GM23338 (cell line): ENCODE results near the gene BEND6. TPM values are rescaled to one million over a fixed set of nuclear protein-coding genes. Genes with fewer than 3 reads are reported as not detected.

Experiments
- ATAC-seq: fragments of 200-7000 bp; cut with Tn5 transposase; 3 replicates; pipeline ENCODE4 v1.9.1; 2020
- DNase-seq: peaks from one replicate; pipeline ENCODE4 v3.0.0-alpha.2; 2015; ENCODE audit warnings: low spot score
- H2AFZ ChIP-seq: fragments of 200-600 bp; sonication (generic); 2 replicates; pipeline ENCODE4 v1.8.0; 2016; ENCODE audit warnings: antibody characterized with exemption, mild to moderate bottlenecking, moderate library complexity
- H3F3A ChIP-seq: fragments of 200-600 bp; sonication (generic); replicated peaks from 2 replicates; pipeline ENCODE4 v1.8.0; 2017; ENCODE audit warnings: antibody characterized with exemption, mixed run types, low read depth
- H3K27ac ChIP-seq: fragments of 200-600 bp; sonication (generic); 2 replicates; pipeline ENCODE4 v1.6.1; 2016; ENCODE audit warnings: low read depth
- H3K27me3 ChIP-seq: fragments of 200-600 bp; sonication (generic); 2 replicates; pipeline ENCODE4 v1.8.0; 2016; ENCODE audit warnings: mild to moderate bottlenecking, mixed run types, moderate library complexity; ENCODE audit not compliant: insufficient read depth
- H3K36me3 ChIP-seq: fragments of 200-600 bp; sonication (generic); 2 replicates; pipeline ENCODE4 v1.8.0; 2016; ENCODE audit warnings: mild to moderate bottlenecking; ENCODE audit not compliant: insufficient read depth
- H3K4me1 ChIP-seq: fragments of 200-600 bp; sonication (generic); 2 replicates; pipeline ENCODE4 v1.8.0; 2016; ENCODE audit warnings: mild to moderate bottlenecking, moderate library complexity; ENCODE audit not compliant: insufficient read depth
- H3K4me2 ChIP-seq: fragments of 200-600 bp; sonication (generic); 2 replicates; pipeline ENCODE4 v1.7.1; 2017; ENCODE audit warnings: mixed run types
- H3K4me3 ChIP-seq: fragments of 200-600 bp; sonication (generic); 2 replicates; pipeline ENCODE4 v1.6.1; 2016; ENCODE audit warnings: mixed run types
- H3K79me2 ChIP-seq: fragments of 200-600 bp; sonication (generic); replicated peaks from 2 replicates; pipeline ENCODE4 v1.8.0; 2017; ENCODE audit warnings: mild to moderate bottlenecking; ENCODE audit not compliant: insufficient read depth
- H3K9me2 ChIP-seq: fragments of 200-600 bp; sonication (generic); 2 replicates; pipeline ENCODE4 v1.8.0; 2017; ENCODE audit not compliant: insufficient read depth
- H4K20me1 ChIP-seq: fragments of 200-600 bp; sonication (generic); replicated peaks from 2 replicates; pipeline ENCODE4 v1.8.0; 2017; ENCODE audit warnings: mild to moderate bottlenecking; ENCODE audit not compliant: insufficient read depth
- H3K27ac Mint-ChIP-seq: 2 replicates; pipeline ENCODE4 v1.8.0; 2020; ENCODE audit warnings: inconsistent platforms, mild to moderate bottlenecking, moderate library complexity, mixed read lengths
- H3K27me3 Mint-ChIP-seq: 3 replicates; pipeline ENCODE4 v1.8.0; 2022; ENCODE audit warnings: low read depth, mild to moderate bottlenecking, moderate library complexity, mixed read lengths, inconsistent platforms; ENCODE audit not compliant: insufficient read depth, poor library complexity
- H3K36me3 Mint-ChIP-seq: 3 replicates; pipeline ENCODE4 v1.8.0; 2021; ENCODE audit warnings: low read depth, mild to moderate bottlenecking, inconsistent platforms, moderate library complexity, mixed read lengths
- H3K4me1 Mint-ChIP-seq: 3 replicates; pipeline ENCODE4 v1.8.0; 2020; ENCODE audit warnings: mild to moderate bottlenecking, inconsistent platforms, mixed read lengths
- H3K4me3 Mint-ChIP-seq: 3 replicates; pipeline ENCODE4 v1.8.0; 2021; ENCODE audit warnings: moderate library complexity, mild to moderate bottlenecking, inconsistent platforms, mixed read lengths
- H3K9me3 Mint-ChIP-seq: 3 replicates; pipeline ENCODE4 v1.8.0; 2020; ENCODE audit warnings: moderate library complexity, mild to moderate bottlenecking, inconsistent platforms, mixed read lengths
- CREB1 ChIP-seq: fragments of 250-450 bp; sonication (Bioruptor Pico); IDR thresholded peaks from 2 replicates; pipeline ENCODE4 v1.5.0; 2020; ENCODE audit warnings: low read depth, mild to moderate bottlenecking, moderate library complexity
- JUNB ChIP-seq: IDR thresholded peaks from one replicate; pipeline ENCODE4 v1.6.1; 2016; ENCODE audit warnings: antibody characterized with exemption; ENCODE audit not compliant: unreplicated experiment
- ZNF331 ChIP-seq: fragments of 250-450 bp; sonication (Bioruptor Pico); IDR thresholded peaks from 2 replicates; pipeline ENCODE4 v1.5.0; 2020; ENCODE audit warnings: low read depth, mild to moderate bottlenecking, moderate library complexity
- ZNF462 ChIP-seq: fragments of 250-450 bp; sonication (Bioruptor Pico); IDR thresholded peaks from 2 replicates; pipeline ENCODE4 v1.5.0; 2020; ENCODE audit warnings: mild to moderate bottlenecking, moderate library complexity
- polyA plus RNA-seq: library from polyadenylated mRNA; unstranded; fragments of >200 nt; fragmentation: Nextera tagmentation; extraction: Ambion mirVana; gene quantifications from 2 replicates; pipeline ENCODE4 v1.2.1, GENCODE V29; 2016
- total RNA-seq: library from RNA; depleted of rRNA; stranded (reverse); fragments of >200 nt; shearing (Covaris generic); gene quantifications from 2 replicates; pipeline ENCODE4 v1.2.3, GENCODE V29; 2014
- TF ChIP-seq, protein P1 (sequence below), 2 experiments: fragments of 200-600 bp in 1 of 2; sonication (generic) in 1 of 2; conservative IDR thresholded peaks; 2 replicates each; pipeline versions ENCODE4 v1.5.1 to v1.6.1; 2016 to 2017; ENCODE audit warnings: antibody characterized with exemption in 2 of 2, low read depth in 2 of 2, mild to moderate bottlenecking in 2 of 2, moderate library complexity in 1 of 2
- TF ChIP-seq, protein P2 (sequence below): IDR thresholded peaks from 2 replicates; pipeline ENCODE4 v1.6.1; 2016; ENCODE audit warnings: antibody characterized with exemption

Gene BEND6
- total and polyA plus RNA-seq, 2 experiments from 2014 or later: 6.0 to 6.7 TPM

GRCh38 chr6:56913285-56914074, 41.4 kb upstream of the BEND6 start:
- H3K79me2 ChIP-seq: no peaks in the 10 kb centered on the region
- H3F3A ChIP-seq: no peaks in the 10 kb centered on the region; the same call in 1 of the 2 replicates
- DNase-seq (no peak), ATAC-seq (no peak)
- no peaks in the 10 kb centered on the region for H3K36me3 ChIP-seq
- Mint-ChIP-seq H3K27me3 (peaks cover 2% of the 10 kb centered on the region), H3K4me1 (peaks cover 27% of the 10 kb centered on the region), H3K36me3 (no peaks in the 10 kb centered on the region), H3K27ac (no peak overlapping the region), H3K9me3 (no peaks in the 10 kb centered on the region), H3K4me3 (no peak overlapping the region)
- H3K27me3 ChIP-seq: no peaks in the 10 kb centered on the region
- no peaks in the 10 kb centered on the region for H4K20me1 ChIP-seq
- H3K4me3 ChIP-seq: no peak overlapping the region
- H2AFZ ChIP-seq: no peak overlapping the region
- no peak overlapping the region for H3K27ac ChIP-seq
- H3K4me1 ChIP-seq: peaks cover 18% of the 10 kb centered on the region
- H3K9me2 ChIP-seq: no peaks in the 10 kb centered on the region
- no peak overlapping the region for H3K4me2 ChIP-seq
- TF ChIP-seq ZNF331 (CRISPR knock-in tag) (no peak), CREB1 (no peak), ZNF462 (CRISPR knock-in tag) (no peak), JUNB (no peak)
- TF ChIP-seq, protein P1, sequence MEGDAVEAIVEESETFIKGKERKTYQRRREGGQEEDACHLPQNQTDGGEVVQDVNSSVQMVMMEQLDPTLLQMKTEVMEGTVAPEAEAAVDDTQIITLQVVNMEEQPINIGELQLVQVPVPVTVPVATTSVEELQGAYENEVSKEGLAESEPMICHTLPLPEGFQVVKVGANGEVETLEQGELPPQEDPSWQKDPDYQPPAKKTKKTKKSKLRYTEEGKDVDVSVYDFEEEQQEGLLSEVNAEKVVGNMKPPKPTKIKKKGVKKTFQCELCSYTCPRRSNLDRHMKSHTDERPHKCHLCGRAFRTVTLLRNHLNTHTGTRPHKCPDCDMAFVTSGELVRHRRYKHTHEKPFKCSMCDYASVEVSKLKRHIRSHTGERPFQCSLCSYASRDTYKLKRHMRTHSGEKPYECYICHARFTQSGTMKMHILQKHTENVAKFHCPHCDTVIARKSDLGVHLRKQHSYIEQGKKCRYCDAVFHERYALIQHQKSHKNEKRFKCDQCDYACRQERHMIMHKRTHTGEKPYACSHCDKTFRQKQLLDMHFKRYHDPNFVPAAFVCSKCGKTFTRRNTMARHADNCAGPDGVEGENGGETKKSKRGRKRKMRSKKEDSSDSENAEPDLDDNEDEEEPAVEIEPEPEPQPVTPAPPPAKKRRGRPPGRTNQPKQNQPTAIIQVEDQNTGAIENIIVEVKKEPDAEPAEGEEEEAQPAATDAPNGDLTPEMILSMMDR (conservative IDR thresholded peaks at IDR 0.05; ENCODE audit: low read depth in 2 of 2): no peak
- TF ChIP-seq, protein P2, sequence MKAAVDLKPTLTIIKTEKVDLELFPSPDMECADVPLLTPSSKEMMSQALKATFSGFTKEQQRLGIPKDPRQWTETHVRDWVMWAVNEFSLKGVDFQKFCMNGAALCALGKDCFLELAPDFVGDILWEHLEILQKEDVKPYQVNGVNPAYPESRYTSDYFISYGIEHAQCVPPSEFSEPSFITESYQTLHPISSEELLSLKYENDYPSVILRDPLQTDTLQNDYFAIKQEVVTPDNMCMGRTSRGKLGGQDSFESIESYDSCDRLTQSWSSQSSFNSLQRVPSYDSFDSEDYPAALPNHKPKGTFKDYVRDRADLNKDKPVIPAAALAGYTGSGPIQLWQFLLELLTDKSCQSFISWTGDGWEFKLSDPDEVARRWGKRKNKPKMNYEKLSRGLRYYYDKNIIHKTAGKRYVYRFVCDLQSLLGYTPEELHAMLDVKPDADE: no peak
